HL-60 (cell line): ENCODE results near the gene GP9.

ENCODE experiments used
- DNase-seq, 2 experiments: peaks; one replicate each; pipeline ENCODE4 v3.0.0-alpha.2; 2010 to 2020; ENCODE audit warnings: low read depth in 1 of 2, low spot score in 1 of 2
- H3K27ac ChIP-seq: fragments of 250-450 bp; sonication (Bioruptor Pico); replicated peaks from 2 replicates; pipeline ENCODE4 v1.5.1; 2020; ENCODE audit warnings: mild to moderate bottlenecking, moderate library complexity
- H3K27me3 ChIP-seq: fragments of 250-450 bp; sonication (Bioruptor Pico); 2 replicates; pipeline ENCODE4 v1.5.1; 2021; ENCODE audit warnings: mild to moderate bottlenecking, moderate library complexity; ENCODE audit not compliant: insufficient read depth, poor library complexity, severe bottlenecking
- H3K4me3 ChIP-seq: replicated peaks from 2 replicates; pipeline ENCODE4 v1.5.1; 2011; ENCODE audit warnings: mild to moderate bottlenecking, control low read depth, low read length; ENCODE audit not compliant: insufficient read depth
- GABPA ChIP-seq: IDR thresholded peaks from 2 replicates; pipeline ENCODE4 v1.6.1; 2012; ENCODE audit warnings: low read depth
- POLR2AphosphoS5 ChIP-seq: IDR thresholded peaks from 2 replicates; pipeline ENCODE4 v1.6.1; 2012; ENCODE audit warnings: low read depth
- SPI1 ChIP-seq: IDR thresholded peaks from 2 replicates; pipeline ENCODE4 v1.6.1; 2012; ENCODE audit warnings: low read depth, mild to moderate bottlenecking, borderline replicate concordance
- TF ChIP-seq, protein P1 (sequence below): IDR thresholded peaks from one replicate; pipeline ENCODE4 v1.5.1; 2011; ENCODE audit warnings: low read length, control low read depth, inconsistent platforms; ENCODE audit not compliant: insufficient read depth
- TF ChIP-seq, protein P2 (sequence below): IDR thresholded peaks from 2 replicates; pipeline ENCODE4 v1.6.1; 2012; ENCODE audit warnings: low read depth; ENCODE audit not compliant: insufficient replicate concordance

Gene GP9

DNA sequence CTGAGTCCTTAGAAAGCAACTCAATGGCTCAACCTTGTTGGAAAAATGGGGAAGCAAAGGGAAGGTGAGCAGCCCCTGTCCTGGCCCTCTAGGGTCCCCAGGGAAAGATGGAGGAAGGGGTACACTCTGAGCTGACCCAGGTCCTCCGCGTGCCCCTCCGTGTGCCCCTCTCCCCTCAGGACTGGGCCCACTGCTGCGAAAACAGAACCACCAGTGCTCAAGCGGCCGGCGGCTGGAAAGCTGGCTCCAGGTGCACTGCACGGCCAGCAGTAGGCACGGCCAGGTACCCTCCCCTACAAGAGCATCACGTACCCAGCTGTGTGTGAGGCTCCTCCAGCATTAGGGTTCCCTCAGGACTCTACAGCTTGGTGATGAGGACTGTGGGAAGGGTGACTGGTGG, 34.7 kb downstream of the GP9 start:
- TF ChIP-seq GABPA (no peak), POLR2AphosphoS5 (no peak), SPI1 (no peak)
- TF ChIP-seq, protein P1, sequence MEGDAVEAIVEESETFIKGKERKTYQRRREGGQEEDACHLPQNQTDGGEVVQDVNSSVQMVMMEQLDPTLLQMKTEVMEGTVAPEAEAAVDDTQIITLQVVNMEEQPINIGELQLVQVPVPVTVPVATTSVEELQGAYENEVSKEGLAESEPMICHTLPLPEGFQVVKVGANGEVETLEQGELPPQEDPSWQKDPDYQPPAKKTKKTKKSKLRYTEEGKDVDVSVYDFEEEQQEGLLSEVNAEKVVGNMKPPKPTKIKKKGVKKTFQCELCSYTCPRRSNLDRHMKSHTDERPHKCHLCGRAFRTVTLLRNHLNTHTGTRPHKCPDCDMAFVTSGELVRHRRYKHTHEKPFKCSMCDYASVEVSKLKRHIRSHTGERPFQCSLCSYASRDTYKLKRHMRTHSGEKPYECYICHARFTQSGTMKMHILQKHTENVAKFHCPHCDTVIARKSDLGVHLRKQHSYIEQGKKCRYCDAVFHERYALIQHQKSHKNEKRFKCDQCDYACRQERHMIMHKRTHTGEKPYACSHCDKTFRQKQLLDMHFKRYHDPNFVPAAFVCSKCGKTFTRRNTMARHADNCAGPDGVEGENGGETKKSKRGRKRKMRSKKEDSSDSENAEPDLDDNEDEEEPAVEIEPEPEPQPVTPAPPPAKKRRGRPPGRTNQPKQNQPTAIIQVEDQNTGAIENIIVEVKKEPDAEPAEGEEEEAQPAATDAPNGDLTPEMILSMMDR = no peak
- TF ChIP-seq, protein P2, sequence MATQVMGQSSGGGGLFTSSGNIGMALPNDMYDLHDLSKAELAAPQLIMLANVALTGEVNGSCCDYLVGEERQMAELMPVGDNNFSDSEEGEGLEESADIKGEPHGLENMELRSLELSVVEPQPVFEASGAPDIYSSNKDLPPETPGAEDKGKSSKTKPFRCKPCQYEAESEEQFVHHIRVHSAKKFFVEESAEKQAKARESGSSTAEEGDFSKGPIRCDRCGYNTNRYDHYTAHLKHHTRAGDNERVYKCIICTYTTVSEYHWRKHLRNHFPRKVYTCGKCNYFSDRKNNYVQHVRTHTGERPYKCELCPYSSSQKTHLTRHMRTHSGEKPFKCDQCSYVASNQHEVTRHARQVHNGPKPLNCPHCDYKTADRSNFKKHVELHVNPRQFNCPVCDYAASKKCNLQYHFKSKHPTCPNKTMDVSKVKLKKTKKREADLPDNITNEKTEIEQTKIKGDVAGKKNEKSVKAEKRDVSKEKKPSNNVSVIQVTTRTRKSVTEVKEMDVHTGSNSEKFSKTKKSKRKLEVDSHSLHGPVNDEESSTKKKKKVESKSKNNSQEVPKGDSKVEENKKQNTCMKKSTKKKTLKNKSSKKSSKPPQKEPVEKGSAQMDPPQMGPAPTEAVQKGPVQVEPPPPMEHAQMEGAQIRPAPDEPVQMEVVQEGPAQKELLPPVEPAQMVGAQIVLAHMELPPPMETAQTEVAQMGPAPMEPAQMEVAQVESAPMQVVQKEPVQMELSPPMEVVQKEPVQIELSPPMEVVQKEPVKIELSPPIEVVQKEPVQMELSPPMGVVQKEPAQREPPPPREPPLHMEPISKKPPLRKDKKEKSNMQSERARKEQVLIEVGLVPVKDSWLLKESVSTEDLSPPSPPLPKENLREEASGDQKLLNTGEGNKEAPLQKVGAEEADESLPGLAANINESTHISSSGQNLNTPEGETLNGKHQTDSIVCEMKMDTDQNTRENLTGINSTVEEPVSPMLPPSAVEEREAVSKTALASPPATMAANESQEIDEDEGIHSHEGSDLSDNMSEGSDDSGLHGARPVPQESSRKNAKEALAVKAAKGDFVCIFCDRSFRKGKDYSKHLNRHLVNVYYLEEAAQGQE = no peak
- H3K4me3 ChIP-seq = no peak overlapping the region
- no peak overlapping the region for H3K27ac ChIP-seq
- no peaks in the 10 kb centered on the region for H3K27me3 ChIP-seq
- no peak for DNase-seq

DNA sequence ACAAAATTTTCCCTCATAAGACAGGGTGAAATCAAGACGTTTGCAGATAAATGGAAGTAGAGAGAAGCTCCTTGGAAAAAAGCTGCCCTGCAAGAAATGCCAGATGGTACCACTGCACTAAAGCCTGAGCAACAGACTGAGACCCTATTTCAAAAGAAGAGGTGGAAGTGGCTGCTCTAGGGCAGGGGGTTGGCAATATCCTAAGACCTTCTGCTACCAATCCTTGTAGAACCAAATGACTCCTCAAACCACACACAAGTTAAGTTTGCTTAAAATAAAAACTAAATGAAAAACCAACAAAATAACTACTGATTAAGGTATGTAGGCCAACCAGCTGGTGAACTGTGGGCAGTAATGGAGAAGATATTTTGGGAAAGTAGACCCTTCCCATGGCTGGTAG, 39.7 kb downstream of the GP9 start:
- DNase-seq = no peak
- TF ChIP-seq SPI1 (no peak), GABPA (no peak), POLR2AphosphoS5 (no peak)
- TF ChIP-seq, protein P2 = no peak
- TF ChIP-seq, protein P1 = no peak
- Histone ChIP-seq H3K27me3 (no peaks in the 10 kb centered on the region), H3K4me3 (no peak overlapping the region), H3K27ac (no peak overlapping the region)

DNA sequence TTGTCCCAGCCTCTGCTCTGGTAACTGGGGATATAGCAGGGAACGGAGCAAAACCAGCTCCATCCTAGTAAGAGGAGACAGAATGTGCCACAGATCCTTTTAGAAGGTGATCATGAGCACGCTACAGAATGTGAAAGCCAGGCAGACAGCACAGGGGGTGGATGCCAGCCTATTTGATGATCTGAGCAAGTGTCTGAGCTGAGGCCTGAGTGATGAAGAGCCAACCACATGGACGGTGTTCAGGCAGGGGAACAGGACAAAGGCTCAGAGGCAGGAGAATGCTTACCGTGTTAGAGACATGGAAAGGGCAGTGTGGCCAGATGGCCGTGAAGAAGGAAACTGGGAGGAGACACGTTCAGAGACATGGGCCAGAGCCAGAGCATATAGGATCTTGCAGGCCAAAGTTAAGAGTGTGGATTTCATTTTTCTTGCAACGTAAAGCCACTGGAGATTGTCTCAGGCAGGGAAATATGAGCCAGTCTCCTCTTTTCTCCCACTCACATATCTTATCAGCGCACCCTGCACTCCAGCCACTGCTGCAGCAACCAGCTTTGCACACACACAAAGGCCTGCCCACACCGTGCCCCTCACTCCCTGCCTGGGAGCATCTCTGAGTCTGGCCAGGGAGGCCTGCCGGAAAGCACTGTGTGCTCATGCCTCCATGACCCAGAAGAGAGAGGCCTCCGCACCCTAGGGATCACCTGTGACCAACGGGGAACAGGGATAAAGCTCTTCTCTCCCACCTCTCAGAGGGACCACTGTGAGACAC, 41.0 kb downstream of the GP9 start:
- DNase-seq = no peak
- Histone ChIP-seq H3K27ac (no peak overlapping the region), H3K4me3 (no peak overlapping the region), H3K27me3 (no peaks in the 10 kb centered on the region)
- no peak for TF ChIP-seq GABPA

DNA sequence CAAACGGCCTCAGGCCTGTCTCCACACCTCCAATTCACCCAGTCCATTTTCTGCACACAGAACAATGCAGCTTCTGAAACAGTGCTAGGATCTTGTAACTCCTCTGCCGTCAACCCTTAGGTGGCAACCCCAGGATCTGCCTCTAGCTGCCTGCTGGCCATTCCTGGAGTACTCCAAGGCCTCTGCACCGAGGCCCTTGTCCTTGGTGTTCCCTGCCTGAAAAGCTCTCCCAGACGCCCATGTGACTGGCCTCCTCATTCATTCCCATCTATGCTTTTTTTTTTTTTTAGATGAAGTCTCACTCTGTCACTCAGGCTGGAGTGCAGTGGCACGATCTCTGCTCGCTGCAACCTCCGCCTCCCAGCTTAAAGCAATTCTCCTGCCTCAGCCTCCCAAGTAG, 42.7 kb downstream of the GP9 start:
- Histone ChIP-seq H3K27me3 (no peaks in the 10 kb centered on the region), H3K27ac (no peak overlapping the region), H3K4me3 (no peak overlapping the region)
- no peak for DNase-seq
- TF ChIP-seq POLR2AphosphoS5 (no peak), GABPA (no peak), SPI1 (no peak)
- TF ChIP-seq, protein P1 = no peak
- TF ChIP-seq, protein P2 = no peak
